Activated CD4-positive, CD25-positive, alpha-beta regulatory T cell treated with anti-CD3 and anti-CD28 coated beads, Interleukin-2, amount 50 U/mL, for 16 hours (primary cell): ENCODE data around the gene RAD51B.
"Not testable (repeated sequence)": the region's sequence is repeated elsewhere in the genome, so short reads cannot be mapped to it uniquely, and the experiment has no call there.

Experiments
- DNase-seq: peaks from one replicate; pipeline ENCODE4 v3.0.0-alpha.2; 2020; ENCODE audit warnings: low read depth, low spot score

The RAD51B gene

DNA sequence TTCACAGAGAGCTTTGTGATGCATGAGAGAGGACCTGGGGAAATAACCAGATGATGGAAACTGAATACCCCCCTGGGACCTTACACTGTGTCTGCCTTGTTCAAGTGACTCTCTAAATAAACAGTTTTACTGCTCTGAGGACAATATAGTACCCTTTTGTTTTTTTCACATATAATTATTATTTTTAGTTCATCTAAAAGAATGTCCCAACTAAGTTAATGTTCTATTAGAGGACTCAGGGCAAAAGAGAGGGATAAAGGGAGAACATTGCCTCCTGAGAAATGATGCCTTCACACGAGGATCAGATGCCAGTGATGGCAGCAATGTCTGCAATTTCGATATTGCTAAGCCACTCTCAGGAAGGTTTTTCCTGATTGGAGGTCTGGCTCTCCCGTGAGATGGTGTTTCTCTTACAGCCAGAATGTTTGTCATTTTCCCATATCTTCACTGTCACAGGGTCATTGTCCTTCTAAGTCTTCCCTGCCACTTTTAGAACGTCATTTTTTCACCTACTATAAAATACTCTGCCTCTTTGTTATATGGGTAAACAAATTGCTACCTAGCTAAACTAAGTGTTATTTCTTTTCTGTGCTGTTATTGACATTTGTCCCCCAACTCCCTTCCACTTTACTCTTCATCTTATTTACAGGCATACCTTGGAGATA lies 201.6 kb downstream of the RAD51B start:
- DNase-seq = no peak

DNA sequence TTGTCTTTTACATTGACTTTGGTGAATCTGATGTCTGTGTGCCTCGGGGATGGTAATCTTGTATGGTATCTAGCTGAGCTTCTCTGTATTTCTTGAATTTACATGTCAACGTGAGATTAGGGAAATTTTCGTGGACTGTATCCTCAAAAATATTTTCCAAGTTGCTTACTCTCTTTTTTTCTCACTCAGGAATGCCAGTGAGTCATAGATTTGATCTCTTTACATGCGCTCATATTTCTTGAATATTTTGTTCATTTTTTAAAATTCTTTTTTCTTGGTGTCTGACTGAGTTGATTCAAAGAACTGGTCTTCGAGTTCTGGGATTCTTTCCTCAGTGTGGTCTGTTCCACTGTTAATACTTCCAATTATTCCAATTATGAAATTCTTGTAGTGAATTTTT lies 207.7 kb downstream of the RAD51B start:
- no peak for DNase-seq

DNA sequence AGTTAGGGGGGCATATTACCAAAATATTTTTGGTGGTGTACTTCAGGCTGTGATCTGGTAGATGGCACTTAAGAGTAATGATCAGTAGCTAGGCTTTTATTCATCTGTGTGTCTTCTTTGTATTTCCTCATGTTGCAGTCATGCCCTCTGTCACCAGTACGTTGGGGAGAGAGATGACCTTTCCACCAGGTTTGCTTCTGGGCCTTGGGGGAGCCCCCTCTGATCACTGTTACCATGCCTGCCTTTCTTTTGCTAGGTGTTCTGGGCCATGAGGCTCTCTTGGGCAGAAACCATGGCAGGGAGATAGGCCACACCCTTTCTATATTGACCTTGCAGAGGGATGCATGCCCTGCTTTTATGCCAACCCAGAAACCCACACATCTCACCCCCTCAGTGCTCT lies 208.5 kb downstream of the RAD51B start:
- no peak for DNase-seq

DNA sequence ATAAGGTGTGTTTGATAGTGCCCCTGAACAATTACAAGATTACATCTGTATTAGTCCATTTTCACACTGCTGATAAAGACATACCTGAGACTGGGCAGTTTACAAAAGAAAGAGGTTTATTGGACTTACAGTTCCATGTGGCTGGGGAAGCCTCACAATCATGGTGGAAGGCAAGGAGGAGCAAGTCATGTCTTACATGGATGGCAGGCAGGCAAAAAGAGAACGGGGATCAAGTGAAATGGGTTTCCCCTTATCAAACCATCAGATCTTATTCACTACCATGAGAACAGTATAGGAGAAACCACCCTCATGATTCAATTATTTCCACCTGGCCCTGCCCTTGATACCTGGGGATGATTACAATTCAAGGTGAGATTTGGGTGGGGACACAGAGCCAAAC lies 211.4 kb downstream of the RAD51B start:
- DNase-seq = not testable (repeated sequence)

DNA sequence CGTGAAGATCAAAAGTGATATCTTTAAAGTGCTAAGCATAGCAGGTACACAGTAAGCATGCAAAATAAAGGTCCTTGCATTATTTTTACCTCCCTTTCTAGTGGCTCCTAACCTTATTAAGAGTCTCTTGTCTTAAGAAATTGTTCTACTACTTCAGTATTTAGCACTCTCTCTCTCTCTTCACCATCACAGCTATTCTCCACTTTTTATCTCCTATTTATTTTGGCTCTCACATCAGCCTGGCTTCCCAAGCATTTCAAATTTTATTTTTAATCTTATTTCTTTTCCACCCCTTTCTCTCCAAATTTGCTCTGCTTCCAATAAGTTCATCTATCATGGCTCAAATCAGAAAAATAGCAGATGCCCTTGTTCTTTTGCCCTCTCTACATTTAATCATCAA lies 212.6 kb downstream of the RAD51B start:
- DNase-seq = no peak

DNA sequence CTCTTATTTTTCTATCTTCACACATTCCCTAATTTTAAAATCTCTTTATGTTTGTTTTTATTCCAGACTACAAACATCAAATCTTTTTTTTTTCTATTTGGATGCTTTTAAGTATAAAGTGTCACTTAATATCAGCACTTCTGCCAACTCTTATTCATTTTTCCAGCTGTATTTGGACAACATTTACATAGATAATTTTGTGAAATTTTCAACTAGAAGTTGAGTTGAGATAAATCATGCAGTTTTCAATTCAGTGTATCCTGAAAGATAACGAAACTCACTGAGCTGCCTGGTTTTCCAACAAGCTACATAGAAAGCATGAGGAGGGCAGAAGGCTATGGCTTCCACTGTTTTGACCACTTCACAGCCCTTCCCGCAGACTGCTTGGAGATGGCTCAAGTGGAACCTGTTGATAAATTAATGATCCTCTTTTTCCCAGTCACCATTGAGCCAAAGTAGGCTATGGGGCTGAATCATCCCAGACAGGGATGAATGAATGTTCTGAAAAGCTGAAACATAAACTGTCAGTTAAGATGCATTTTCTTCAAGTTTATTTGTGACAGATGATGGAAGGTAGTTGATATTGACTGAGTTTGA lies 213.9 kb downstream of the RAD51B start:
- DNase-seq = no peak

DNA sequence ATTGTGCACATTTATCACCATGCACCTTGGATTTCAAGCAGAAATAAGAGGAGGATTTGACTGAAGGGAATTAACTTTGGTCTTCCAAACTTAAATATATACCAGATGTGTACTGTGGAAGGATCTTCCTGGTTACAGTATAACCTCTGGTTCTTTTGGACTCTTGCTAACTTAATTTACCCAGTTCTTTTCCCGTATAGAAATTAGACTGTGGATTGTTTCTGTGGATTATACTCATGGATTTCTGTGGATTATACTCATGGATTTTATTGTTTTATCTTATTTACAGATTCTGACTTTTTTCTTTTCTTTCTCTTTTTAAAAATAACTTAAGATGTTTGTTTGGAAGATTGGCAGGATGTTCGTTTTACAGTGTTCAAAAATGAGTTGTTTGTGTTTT lies 215.3 kb downstream of the RAD51B start:
- no peak for DNase-seq

DNA sequence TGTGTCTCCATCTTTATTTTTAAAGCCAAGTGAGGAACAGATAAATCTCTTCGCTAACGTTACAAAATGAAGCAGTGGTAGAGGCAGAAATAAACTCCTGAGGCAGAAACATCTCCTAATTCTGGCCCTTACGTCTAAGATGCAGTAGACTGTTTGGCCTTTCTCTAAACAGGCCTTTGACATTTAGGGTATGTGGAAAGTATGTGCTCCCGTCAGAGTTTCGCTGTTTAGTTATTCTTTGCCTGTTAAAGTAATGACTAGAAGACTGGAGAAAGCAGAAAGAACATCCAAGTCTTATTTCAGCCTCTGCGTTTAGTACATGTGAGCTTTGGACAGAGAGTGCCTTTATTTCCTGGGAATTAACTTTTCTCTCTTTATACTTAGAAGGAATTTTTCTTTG lies 216.6 kb downstream of the RAD51B start:
- no peak for DNase-seq

DNA sequence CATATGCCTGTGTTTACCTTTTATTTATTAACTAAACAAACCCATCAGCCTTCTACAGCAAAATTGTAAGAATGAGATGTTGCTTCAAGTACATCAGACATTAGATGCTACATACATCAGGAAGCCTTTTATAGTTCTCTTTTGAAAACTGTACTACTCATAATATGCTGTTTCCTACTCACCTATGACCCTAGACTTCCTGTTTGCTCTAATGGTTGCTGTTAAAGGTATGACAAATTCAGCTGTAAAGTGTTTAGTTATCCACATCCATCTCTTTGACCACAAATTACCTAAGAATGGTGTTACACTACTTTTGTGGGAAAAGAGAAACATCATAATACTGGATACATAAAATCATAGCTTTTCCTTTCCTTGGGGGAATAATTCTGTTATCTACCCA lies 220.0 kb downstream of the RAD51B start:
- no peak for DNase-seq

DNA sequence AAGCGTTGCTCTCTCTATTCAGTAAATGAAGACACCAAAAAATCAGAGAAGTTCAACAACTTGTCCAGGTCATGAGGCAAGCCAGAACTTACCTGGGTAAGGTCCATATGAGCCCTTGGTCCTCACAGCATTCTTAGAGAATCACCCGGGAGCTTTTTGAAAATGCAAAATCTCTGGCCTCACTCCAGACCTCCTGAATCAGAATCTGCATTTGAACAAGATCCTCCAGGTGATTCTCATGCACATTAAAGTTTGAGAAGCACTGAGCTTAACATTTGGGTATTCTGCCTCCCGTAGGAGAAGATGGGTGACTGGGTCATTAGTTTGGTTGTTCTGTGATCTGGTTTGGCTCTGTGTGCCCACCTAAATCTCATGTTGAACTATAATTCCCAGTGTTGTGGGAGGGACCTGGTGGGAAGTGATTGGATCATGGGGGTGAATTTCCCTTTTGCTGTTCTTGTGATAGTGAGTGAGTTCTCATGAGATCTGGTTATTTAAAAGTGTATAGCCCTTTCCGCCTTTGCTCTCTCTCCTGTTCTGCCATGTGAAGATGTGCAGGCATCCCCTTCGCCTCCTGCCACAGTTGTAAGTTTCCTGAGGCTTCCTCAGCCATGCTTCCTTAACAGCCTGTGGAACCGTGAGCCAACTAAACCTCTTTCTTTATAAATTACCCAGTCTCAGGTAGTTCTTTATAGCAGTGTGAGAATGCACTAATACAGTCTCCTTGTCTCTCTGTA lies 221.2 kb downstream of the RAD51B start:
- no peak for DNase-seq

DNA sequence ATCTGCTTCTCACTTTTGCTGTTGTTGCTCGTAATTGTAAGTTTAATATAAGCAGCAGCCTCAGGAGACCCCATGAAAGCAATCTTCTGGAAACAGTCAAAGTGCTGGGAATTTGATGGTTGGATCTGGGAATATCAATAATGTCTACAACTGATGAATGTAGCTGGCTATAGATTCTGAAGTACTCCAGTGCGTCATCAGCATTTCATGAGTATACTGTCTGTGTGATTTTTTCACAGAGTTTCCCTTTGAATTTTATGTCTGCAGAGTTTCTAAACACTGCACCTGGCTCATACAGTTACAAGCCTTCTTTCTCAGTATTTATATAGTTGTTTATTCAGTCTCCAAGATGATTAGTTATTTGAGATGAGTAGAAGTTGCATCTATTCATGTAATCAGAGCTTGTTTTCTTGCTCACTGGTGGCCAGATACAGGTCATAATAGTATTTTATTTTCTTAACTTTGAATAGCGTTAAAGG lies 222.3 kb downstream of the RAD51B start:
- no peak for DNase-seq

DNA sequence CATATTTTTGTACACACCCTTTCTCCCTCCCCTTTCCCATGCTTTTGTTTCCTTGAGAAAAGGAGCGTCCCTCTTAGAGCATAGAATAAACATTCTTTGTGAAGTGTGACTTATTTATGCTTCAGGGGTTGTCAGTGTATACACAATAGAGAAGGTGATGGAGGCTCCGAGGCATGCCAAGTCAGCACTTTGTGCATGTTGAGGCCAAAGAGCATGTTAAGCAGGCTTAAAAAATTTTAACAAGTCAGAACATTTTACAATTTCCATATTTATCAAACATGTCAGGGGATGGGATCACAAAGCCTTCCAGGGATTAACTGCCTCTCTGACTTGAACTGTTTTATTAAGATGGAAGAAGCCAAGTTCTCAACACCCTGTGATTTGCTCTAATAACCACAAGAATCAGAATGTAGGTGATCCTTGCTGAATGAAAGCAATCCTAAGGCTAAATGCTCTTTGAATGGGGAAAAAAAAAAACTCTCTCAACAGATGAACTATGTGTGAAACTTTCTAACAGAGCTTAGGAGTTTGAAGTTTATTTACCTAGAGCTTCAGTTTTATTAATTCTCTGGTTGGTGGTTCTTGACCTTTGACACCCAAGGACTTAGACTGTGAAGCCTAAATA lies 223.1 kb downstream of the RAD51B start:
- no peak for DNase-seq

DNA sequence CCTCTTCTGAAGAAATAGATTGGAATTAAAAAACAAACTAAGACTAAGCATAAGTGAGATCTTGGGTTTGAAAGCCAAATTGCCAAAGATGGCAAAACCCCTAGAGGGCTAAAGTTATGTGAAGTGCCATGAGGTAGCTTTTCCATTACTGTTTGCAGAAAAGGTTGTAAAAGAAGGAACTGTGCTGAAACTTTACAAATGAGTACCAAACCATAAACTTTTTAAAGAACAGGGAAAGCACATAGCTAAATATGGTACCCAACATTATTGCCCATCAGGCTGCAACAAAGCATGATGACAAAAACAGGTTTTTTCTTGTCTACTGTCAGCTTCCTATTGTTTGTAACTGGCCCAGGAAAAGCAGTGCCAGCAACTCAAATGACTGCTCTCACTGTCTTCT lies 224.2 kb downstream of the RAD51B start:
- no peak for DNase-seq

DNA sequence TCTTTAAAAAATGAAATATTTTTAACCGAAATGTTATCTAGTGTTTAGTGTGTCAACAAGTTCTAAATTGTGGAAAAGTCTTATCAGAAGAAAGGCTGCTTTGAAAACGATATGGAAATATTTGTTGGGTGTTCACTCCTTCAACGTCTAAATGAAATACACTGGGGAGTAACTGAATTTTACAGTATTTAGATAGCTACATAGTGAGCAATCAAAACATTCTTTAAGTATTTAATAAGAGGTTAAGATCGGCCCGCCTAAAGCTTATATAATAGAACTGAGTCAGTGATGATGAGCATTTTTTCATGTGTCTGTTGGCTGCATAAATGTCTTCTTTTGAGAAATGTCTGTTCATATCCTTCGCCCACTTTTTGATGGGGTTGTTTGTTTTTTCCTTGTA lies 228.3 kb downstream of the RAD51B start:
- no peak for DNase-seq

DNA sequence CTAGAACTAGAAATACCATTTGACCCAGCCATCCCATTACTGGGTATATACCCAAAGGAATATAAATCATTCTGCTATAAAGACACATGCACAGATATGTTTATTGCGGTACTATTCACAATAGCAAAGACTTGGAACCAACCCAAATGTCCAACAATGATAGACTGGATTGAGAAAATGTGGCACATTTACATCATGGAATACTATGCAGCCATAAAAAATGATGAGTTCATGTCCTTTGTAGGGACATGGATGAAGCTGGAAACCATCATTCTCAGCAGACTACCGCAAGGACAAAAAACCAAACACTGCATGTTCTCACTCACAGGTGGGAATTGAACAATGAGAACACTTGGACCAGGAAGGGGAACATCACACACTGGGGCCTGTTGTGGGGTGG lies 229.2 kb downstream of the RAD51B start:
- not testable (repeated sequence) for DNase-seq

DNA sequence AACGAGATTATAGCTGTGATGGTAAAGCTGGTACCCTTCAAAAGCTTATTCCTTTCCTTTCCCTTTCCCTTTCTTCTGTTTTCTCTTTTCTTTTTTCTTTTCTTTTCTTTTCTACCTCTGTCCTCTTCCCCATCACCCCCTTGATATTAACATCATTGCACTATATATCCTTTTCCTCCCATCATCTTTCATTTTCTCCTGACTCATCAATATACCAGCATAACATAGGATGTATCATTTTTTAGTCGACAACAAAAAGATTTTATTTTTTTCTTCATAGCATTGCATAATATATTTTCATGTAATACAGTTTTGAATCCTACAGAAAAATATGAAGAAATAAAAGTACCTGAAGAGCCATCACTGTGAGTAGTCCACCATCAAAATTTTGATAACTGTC lies 230.6 kb downstream of the RAD51B start:
- no peak for DNase-seq

DNA sequence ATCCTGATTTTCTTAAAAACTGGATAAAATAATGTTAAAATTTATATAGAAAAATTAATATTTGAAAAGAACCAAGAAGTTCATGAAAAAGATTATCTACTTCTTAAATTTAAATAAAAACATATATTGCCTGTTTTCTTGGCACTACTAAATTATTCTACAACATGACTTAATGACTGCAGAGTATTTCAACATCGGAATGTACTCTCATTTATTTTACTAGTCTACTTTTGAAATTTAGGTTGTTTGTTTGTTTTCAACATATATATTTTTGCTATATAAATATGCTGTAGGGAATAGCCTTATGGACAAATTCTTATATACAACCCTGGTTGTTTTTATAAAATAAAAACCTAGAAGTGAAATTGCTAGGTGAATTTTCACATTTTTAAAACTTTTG lies 231.6 kb downstream of the RAD51B start:
- no peak for DNase-seq

DNA sequence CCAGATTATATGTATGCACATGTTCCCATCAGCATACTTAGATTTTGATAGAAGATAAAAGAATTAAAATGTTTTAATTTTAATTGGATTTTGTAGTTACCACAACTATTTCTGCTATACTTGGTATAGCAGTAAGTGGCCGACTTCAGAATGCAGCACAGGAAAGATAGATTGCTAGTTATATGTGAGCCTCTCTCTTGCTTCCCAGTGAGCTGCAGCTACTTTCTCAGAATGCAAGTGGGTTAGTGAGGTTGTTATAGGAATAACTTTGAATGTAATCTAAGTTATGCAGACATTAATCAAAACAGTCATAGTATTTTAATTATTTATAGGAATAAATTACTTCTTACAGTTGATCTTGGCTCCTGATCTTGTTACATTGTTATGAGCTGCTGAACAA lies 240.6 kb downstream of the RAD51B start:
- DNase-seq = no peak

DNA sequence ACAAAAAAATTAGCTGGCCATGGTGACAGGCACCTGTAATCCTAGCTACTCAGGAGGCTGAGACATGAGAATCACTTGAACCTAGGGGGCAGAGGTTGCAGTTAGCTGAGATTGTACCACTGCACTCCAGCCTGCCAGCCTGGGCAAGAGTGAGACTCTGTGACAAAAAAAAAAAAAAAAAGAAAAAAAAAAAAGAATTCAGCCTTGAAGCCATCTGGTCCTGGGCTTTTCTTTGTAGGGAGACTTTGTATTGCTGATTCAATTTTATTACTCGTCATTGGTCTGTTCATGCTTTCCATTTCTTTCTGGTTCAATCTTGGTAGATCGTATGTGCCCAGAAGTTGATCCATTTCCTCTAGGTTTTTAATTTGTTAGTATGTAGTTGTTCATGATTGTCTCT lies 243.1 kb downstream of the RAD51B start:
- DNase-seq = no peak

DNA sequence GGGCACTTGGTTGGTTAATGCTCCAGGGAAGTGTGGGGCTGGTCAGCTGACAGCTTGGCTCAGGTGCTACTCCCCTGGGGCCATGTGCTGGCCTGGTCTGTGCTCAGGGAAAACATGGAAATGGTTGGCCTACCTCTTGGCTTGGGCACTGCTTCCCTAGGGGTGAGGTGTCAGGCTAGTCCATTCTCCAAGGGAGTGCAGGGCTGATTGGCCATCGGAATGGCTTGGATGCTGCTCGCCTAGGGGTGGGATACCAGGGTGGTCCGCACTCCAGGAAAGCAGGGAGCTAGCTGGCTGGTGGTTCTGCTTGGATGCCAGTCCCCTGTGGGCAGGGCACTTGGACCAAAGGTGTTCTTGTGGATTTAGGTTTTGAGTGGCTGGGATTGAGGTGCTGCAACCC lies 245.7 kb downstream of the RAD51B start:
- DNase-seq = no peak

DNA sequence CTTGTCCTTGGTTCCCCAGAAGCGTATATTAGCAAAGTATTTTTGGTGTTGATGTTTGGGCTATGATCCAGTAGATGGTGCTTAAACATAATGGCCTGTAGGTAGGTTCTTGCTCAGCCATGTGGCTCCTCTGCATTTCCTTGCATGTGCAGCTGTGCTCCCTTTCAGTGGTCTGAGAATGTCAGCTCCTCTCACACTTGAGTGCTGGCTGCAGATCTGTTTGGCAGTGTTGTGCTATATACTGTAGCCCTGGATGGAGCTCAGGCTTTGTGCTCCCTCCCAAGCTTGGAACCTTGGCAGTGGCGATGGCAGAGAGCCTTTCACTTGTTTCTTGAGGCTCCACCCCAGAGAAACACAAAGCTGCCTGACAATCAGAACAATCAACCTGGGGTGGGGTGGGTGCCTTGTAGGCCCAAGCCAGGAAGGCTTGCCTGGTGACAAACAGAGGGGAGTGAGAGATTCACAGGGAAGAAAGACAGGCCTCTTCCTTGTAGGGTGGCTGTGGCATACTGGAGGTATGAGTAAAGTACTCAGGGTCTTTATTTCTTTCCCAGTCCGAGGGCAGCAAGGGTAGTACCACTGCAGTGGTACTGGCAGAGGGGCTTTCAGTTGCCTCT lies 255.3 kb downstream of the RAD51B start:
- no peak for DNase-seq

DNA sequence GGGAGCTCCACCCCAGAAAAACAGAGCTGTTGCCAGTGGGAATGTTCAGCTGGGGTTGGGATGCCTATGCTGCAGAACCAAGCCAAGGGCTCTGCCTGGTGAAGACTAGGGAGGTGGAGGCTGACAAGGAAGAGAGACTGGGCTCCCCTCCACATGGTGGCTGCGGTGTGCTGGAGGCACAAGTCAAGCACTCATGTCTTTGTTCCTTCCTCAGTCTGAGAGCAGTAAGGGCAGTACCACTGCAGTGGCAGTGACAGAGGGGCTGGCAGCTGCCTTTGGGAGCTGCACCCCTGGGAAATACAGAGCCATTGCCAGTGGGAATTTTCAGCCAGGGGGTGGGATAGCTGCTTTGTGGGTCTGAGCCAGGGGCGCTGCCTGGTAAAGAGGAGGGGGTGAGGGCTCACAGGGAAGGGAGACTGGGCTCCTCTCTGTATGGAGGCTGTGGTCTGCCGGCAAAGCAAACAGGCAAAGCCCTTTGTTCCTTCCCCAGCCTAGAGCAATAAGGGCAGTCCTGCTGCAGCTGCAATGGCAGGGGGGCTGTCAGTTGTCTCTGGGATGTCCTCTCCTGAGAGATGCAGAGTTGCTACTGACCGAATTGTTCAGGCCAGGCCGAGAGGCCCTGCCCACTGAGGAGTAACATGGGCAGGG lies 255.9 kb downstream of the RAD51B start:
- no peak for DNase-seq
